ENCODE measurements around the gene SFXN1. TPM values are rescaled to one million over a fixed set of nuclear protein-coding genes. Genes with fewer than 3 reads are reported as not detected.

The SFXN1 gene
- total and polyA plus RNA-seq, 2 donors (not counting 3 experiments of a cell fraction or from before 2014, with no cell fraction given): 61.7 to 69.3 TPM

- Histone ChIP-seq H3K9ac (replicated peaks; ENCODE audit: extremely low read depth, insufficient read depth, low read length) (no peak overlapping the region), H3K4me3 (replicated peaks in 1 of 3; ENCODE audit: insufficient read depth in 1 of 3, low read depth in 1 of 3, low read length in 3 of 3) (no peak overlapping the region), H3K79me2 (ENCODE audit: control insufficient read depth, insufficient read depth, low read length) (peaks cover 70% of the 10 kb centered on the region), H3K4me1 (ENCODE audit: control insufficient read depth, extremely low read depth, insufficient read depth, low read length) (peaks cover 2% of the 10 kb centered on the region), H3K4me2 (ENCODE audit: insufficient read depth, low read length) (no peak overlapping the region), H3K27me3 (ENCODE audit: control insufficient read depth in 2 of 2, insufficient read depth in 2 of 2, low read length in 2 of 2) (no peaks in the 10 kb centered on the region), H4K20me1 (replicated peaks; ENCODE audit: control insufficient read depth, extremely low read depth, insufficient read depth, low read length) (peaks cover 4% of the 10 kb centered on the region), H3K9me1 (replicated peaks; ENCODE audit: control insufficient read depth, extremely low read depth, insufficient read depth, low read length) (no peaks in the 10 kb centered on the region), H3K27ac (ENCODE audit: insufficient read depth, low read depth, low read length) (no peak overlapping the region), H3K9me3 (replicated peaks; ENCODE audit: control insufficient read depth, insufficient read depth, low read length) (no peaks in the 10 kb centered on the region), H2AFZ (ENCODE audit: low read depth, low read length) (no peak overlapping the region), H3K36me3 (ENCODE audit: control insufficient read depth in 2 of 2, extremely low read depth in 1 of 2, insufficient read depth in 2 of 2, low read length in 2 of 2) (peaks cover 9 to 11% of the 10 kb centered on the region in 2 experiments)
- TF ChIP-seq CTCF (IDR thresholded peaks at IDR 0.05; ENCODE audit: extremely low read depth in 1 of 2, insufficient read depth in 1 of 2, low read depth in 1 of 2, low read length in 2 of 2) (no peak), POLR2A (IDR thresholded peaks at IDR 0.05; ENCODE audit: low read depth, low read length) (no peak), MYC (IDR thresholded peaks at IDR 0.05; ENCODE audit: low read depth, low read length) (no peak), EZH2 (IDR thresholded peaks at IDR 0.05; ENCODE audit: borderline replicate concordance, low read depth, low read length, severe bottlenecking) (no peak), GATA2 (IDR thresholded peaks at IDR 0.05; ENCODE audit: insufficient read depth, insufficient read length, low read depth, low read length) (no peak), JUN (IDR thresholded peaks at IDR 0.05; ENCODE audit: borderline replicate concordance, insufficient read depth, insufficient read length, low read depth) (no peak), POLR2AphosphoS5 (IDR thresholded peaks at IDR 0.05; ENCODE audit: insufficient read depth, low read depth, low read length) (no peak), MAX (IDR thresholded peaks at IDR 0.05; ENCODE audit: insufficient read depth, insufficient read length) (no peak), FOS (IDR thresholded peaks at IDR 0.05; ENCODE audit: borderline replicate concordance, insufficient read depth, low read length) (no peak)
- ChIA-PET CTCF (no interaction called here), POLR2A (no interaction called here)
- no peak for DNase-seq (ENCODE audit: low read depth, low spot score)
- intact Hi-C loops (cut with micrococcal nuclease): no loop called here
- FAIRE-seq: no peak
- dilution Hi-C loops (cut with MboI; ENCODE audit: extremely low pct_ligation_motif_present, low sequenced_read_pairs): no loop called here
- no TSS peak for BruUV-seq (replicated peaks)
Measured at GRCh38 chr5:175489693-175490443, 11.5 kb downstream of the SFXN1 start.
